ENCODE measurements around the gene JMJD7.

JMJD7 gene

DNA sequence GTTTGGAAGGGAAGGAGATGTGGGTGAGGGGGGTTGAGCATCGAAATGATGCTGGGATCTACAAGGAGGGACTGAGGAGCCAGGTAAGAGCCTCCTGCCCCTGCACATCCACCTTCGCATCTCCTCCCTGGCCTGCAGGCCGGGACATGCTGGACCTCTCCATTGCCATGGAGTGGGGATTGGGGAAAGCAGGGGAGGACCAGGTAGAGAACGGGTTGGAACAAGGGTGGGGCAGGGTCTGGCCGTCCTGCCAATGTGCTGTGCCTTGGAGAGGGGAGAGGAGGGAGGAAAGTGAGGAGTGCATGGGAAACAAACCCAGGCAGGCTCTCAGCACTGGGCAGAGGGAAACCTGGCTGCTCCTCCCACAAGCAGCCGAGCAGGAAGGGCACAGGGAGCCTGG is 21.3 kb downstream of the JMJD7 start:
- H3K9me3 ChIP-seq: no peaks in the 10 kb centered on the region
- no peaks in the 10 kb centered on the region for H3K36me3 ChIP-seq (replicated peaks)
- no peak overlapping the region for H3K4me3 ChIP-seq
- no peaks in the 10 kb centered on the region for H3K4me1 ChIP-seq
- in situ Hi-C loops (cut with MboI; ENCODE audit: low sequenced_read_pairs): no loop called here
- no peak for DNase-seq (ENCODE audit: low spot score in 2 of 2)
- H3K27me3 ChIP-seq (ENCODE audit: low read depth): no peaks in the 10 kb centered on the region

DNA sequence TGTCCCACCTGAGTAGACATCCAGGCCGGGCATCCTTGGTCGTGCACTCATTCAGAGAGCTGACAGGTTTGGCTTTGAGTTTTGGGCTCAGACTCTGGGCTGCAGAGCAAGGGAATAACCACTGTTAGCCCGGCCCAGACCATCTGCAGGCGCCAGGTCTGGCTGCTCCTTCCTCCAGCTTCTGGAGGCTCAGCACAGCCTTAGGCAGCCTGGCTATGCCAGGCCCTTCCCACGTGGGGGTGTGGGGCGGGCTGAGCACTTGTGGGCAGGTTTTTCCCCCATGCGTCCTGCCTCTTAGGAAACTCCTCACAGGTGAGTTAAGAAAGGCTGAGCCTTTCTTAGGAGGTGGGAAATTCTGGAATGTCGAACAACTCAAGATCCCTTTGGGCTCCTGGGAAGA is 22.0 kb downstream of the JMJD7 start:
- Histone ChIP-seq H3K9me3 (no peaks in the 10 kb centered on the region), H3K4me1 (no peaks in the 10 kb centered on the region), H3K4me3 (no peak overlapping the region), H3K36me3 (replicated peaks) (no peaks in the 10 kb centered on the region), H3K27me3 (ENCODE audit: low read depth) (no peaks in the 10 kb centered on the region)
- in situ Hi-C loops (cut with MboI; ENCODE audit: low sequenced_read_pairs): no loop called here
- no peak for DNase-seq (ENCODE audit: low spot score in 2 of 2)

DNA sequence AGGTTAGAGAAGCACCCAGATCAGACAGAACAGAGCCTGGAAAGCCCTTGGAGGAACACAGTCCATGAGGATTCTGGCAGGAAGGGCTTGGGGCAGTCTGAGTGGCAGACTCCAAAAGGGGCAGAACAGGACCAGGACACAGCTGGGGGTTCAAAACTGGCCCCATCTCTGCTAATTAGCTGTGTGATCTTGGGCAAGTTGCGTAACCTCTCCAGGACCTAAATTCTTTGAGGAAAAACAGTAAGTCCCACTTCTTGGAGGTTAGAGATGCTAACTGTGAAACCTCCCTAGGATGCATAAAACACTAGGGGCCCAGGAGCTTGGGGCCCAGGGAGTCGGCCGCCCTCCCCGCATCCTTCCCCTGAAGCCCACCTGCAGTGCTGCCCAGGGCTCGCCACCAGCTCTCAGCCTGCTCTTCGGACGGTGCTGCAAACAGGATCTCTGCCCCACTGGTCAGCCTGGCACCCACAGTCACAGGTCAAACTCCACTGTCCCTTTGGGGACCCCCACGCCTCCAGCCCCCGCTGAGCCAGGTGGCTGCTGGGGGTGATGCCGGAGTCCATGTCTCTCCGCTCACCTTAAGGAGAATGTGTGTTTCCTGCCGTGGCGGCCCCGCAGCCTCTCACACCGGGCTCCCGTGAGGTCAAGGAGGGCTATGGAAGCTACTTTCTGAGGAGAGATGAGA is 22.7 kb downstream of the JMJD7 start:
- no peaks in the 10 kb centered on the region for H3K9me3 ChIP-seq
- no peaks in the 10 kb centered on the region for H3K4me1 ChIP-seq
- DNase-seq (ENCODE audit: low spot score in 2 of 2): no peak
- H3K36me3 ChIP-seq (replicated peaks): no peaks in the 10 kb centered on the region
- in situ Hi-C loops (cut with MboI; ENCODE audit: low sequenced_read_pairs): no loop called here
- H3K4me3 ChIP-seq: no peak overlapping the region
- no peaks in the 10 kb centered on the region for H3K27me3 ChIP-seq (ENCODE audit: low read depth)

DNA sequence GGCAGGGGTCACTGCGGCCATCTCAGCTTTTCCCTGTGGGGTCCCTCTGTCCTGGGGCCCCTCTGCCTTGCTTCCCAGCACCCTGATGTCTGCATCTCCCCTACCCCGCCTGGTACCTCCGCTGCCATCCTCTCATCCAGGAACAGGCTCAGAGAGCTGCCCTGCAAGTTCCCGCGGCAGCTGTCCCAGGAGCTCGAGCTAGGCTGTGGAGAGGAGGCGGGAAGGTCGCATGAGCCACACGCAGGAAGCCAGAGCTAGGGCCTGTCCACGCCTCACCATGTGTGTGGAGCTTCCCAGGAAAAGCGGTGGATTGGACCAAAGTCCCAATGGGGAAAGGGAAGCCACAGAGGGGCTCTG is 23.3 kb downstream of the JMJD7 start:
- no peak for DNase-seq (ENCODE audit: low spot score in 2 of 2)

DNA sequence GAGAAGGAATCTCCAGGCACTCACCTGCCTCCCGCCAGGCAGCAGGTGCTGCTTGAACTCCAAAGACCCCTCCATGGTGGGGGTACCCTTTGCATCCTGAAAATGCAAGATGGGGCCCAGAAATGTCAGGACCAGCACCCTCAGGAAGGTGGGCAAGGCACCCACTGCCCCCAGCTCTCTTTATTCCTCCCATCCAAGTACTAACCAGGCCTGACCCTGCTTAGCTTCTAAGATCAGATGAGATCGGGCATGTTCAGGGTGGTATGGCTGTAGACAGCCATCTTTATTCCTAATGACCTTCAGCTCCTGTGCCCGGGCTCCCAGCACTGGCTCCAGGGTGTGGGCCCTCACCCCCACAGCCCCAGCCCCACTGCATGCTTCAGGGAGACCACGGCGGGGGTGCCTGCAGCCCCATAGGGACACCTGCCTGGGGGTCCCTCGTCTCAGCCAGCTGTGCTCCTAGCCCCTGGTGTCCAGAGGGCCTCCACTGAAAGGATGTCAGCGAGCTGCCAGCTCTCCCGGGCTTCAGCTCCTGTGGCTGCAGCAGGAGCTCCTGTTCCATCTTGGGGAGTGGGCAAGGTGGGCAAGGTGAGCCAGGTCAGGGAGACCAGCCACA is 24.0 kb downstream of the JMJD7 start:
- no peaks in the 10 kb centered on the region for H3K27me3 ChIP-seq (ENCODE audit: low read depth)
- DNase-seq (ENCODE audit: low spot score in 2 of 2): no peak
- no peak overlapping the region for H3K4me3 ChIP-seq
- in situ Hi-C loops (cut with MboI; ENCODE audit: low sequenced_read_pairs): no loop called here
- no peaks in the 10 kb centered on the region for H3K9me3 ChIP-seq
- H3K36me3 ChIP-seq (replicated peaks): no peaks in the 10 kb centered on the region
- no peaks in the 10 kb centered on the region for H3K4me1 ChIP-seq

More for the DNA sequence above, 23.3 kb downstream of the JMJD7 start:
- Histone ChIP-seq H3K36me3 (replicated peaks) (no peaks in the 10 kb centered on the region), H3K4me3 (no peak overlapping the region), H3K4me1 (no peaks in the 10 kb centered on the region), H3K9me3 (no peaks in the 10 kb centered on the region), H3K27me3 (ENCODE audit: low read depth) (no peaks in the 10 kb centered on the region)
- in situ Hi-C loops (cut with MboI; ENCODE audit: low sequenced_read_pairs): no loop called here

DNA sequence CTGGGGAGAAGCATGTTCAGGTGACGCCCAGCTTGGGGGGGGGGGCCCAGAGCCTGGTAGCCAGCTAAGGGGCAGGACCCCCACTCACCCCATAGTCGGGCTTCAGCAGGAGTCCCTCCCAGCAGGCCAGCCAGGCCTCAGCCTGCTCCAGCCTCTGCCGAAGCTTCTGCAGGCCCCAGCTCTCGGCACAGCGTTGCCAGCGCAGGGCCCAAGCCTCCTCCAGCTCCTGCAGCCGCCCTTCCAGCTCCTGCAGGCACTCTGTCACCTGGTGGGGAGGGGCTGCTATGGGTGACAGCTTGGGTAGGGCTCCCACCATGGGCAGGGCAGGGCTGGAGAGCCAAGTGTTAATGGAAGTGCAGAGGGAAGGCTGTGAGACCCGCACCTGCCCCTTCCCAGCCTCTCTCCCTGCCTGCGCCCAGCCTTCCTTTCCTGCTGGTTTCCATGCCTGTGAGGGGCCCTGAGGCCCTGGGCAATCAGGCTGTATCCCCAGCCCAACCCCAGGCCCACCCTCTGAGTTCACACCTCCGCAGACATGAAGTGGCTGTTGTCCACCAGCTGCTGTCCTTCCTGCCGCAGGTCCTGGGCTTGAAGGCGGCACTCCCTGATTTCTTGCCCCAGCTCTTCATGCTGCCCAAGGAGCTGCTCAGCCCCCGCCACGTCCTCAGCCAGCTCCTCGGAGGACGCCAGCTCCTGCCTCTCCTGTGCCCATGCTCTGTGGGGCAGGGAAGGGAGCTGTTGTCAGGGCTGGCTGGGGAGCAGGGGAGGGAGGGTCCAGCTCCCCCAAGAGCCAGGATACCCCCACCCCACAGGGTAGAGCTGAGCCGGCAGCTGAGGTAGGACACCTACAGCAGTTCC is 25.1 kb downstream of the JMJD7 start:
- no peaks in the 10 kb centered on the region for H3K27me3 ChIP-seq (ENCODE audit: low read depth)

DNA sequence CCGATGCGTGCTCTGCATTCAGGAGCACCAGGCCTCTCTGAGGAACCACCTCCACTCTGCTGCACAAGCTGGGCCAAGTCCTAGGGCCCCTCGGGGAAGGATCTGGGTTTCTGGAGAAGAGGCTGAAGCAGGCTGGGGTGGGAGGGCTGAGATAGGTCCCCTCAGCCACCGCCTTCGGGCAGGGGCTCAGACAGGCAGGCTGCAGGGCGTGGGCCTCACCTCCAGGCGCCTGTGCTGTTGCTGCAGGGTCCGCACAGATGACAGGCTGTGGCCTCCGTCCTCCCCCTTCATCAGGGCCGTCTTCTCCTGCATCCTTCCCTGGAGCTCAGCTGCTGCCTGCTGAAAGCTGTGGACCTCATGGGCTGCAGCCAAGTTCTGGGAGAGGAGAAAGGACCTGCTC is 25.9 kb downstream of the JMJD7 start:
- Histone ChIP-seq H3K9me3 (no peaks in the 10 kb centered on the region), H3K4me1 (no peaks in the 10 kb centered on the region), H3K4me3 (no peak overlapping the region), H3K36me3 (replicated peaks) (no peaks in the 10 kb centered on the region), H3K27me3 (ENCODE audit: low read depth) (no peaks in the 10 kb centered on the region)
- DNase-seq (ENCODE audit: low spot score in 2 of 2): no peak
- in situ Hi-C loops (cut with MboI; ENCODE audit: low sequenced_read_pairs): no loop called here

More for the DNA sequence above, 25.1 kb downstream of the JMJD7 start:
- Histone ChIP-seq H3K9me3 (no peaks in the 10 kb centered on the region), H3K36me3 (replicated peaks) (no peaks in the 10 kb centered on the region), H3K4me1 (no peaks in the 10 kb centered on the region), H3K4me3 (no peak overlapping the region)
- DNase-seq (ENCODE audit: low spot score in 2 of 2): no peak
- in situ Hi-C loops (cut with MboI; ENCODE audit: low sequenced_read_pairs): no loop called here

DNA sequence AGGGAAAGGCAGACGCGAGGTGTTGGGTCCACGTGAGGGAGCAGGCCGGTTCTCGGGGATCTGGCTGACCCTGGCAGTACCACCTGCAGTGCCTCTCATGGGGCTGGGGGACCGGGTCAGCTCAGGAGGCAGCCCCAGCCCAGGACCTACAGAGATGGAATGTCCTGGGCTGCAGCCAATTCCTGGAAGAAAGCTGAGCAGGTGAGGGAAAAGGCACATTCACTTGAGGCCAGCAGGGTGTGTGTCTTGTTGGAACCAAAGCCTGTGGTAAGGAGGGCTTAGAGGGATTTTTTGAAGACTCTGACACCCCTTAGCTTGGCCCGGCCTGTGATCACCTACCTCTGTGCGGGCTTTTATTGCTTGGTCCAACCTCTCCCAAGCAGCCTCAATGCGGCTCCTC is 26.6 kb downstream of the JMJD7 start:
- Histone ChIP-seq H3K4me3 (no peak overlapping the region), H3K9me3 (no peaks in the 10 kb centered on the region), H3K27me3 (ENCODE audit: low read depth) (no peaks in the 10 kb centered on the region), H3K36me3 (replicated peaks) (no peaks in the 10 kb centered on the region), H3K4me1 (no peaks in the 10 kb centered on the region)
- in situ Hi-C loops (cut with MboI; ENCODE audit: low sequenced_read_pairs): no loop called here
- DNase-seq (ENCODE audit: low spot score in 2 of 2): no peak

DNA sequence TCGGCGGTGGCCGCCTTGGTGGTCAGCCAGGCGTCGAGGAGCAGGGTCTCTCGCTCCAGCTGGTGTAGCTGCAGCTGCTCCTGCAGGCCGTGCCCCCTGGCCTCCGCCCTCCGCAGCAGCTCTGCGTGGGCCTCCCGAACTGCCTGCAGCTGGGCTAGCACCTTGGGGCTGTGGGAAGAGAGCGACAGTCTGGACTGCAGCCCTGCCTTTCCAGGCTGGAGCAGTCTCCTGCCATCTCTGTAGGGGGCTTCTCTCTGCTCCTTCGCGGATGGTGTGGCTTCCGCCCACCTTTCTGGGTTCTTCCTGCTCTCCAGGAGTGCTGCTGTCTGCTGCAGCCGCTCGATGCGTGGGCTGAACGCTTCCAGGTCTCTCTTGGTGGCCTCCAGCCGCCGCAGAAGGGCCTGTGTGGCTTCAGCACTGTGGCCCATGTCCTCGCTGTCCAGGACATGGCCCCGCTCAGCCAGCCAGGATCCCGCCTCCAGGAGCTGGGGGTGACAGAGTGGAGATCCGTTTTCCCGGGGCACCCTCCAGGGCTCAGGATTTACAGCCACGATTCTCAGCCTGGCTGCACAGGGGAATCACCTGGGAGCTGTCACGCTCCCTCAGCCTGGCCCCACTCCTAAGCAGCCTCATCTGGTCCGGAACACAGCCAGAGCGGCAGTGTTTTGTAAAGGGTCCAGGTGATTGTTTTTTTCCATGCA is 27.5 kb downstream of the JMJD7 start:
- H3K4me3 ChIP-seq: no peak overlapping the region
- DNase-seq (ENCODE audit: low spot score in 2 of 2): no peak
- H3K4me1 ChIP-seq: no peaks in the 10 kb centered on the region
- no peaks in the 10 kb centered on the region for H3K9me3 ChIP-seq
- in situ Hi-C loops (cut with MboI; ENCODE audit: low sequenced_read_pairs): no loop called here
- H3K36me3 ChIP-seq (replicated peaks): no peaks in the 10 kb centered on the region
- H3K27me3 ChIP-seq (ENCODE audit: low read depth): no peaks in the 10 kb centered on the region

DNA sequence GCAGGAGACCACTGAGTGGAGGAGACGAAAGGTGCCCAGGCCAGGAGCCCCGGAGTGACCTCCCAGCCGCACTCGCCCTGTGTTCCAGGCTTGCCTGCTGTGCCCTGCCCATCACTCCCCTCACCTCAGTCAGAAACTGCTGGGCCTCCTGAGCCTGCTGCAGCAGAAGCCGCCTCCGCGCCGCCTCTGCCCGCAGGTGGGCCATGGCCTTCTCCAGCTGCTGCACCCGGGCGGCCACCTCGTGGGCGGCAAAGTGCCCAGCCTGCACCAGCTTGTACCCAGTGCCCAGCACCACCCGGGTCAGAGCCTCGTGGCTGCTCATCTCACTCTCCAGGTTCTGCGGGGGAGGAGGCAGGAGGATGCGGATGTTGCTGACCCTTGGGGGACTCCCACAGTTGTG is 28.4 kb downstream of the JMJD7 start:
- H3K4me3 ChIP-seq: no peak overlapping the region
- H3K9me3 ChIP-seq: no peaks in the 10 kb centered on the region
- H3K27me3 ChIP-seq (ENCODE audit: low read depth): no peaks in the 10 kb centered on the region
- no peak for DNase-seq (ENCODE audit: low spot score in 2 of 2)
- H3K4me1 ChIP-seq: no peaks in the 10 kb centered on the region
- in situ Hi-C loops (cut with MboI; ENCODE audit: low sequenced_read_pairs): no loop called here
- no peaks in the 10 kb centered on the region for H3K36me3 ChIP-seq (replicated peaks)

DNA sequence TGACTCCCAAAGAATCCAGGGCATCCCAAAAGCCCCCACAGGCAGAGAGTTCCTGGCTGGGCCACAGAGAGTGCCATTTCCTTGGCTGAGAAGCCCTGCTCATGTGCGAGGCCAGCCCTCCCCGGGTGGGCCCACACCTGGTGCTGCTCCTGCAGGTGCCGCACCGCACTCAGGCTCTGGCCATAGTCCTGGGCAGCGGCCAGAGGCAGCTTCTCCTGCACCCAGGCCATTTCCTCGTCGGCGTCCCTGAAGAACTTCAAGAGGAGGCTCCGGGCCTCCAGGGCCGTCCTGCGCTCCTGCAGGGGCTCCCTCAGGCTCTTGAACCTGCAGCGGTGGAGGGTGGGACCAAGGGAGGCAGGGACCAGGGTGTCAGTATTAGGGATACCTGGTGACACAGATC is 28.8 kb downstream of the JMJD7 start:
- no peaks in the 10 kb centered on the region for H3K36me3 ChIP-seq (replicated peaks)
- in situ Hi-C loops (cut with MboI; ENCODE audit: low sequenced_read_pairs): no loop called here
- no peaks in the 10 kb centered on the region for H3K4me1 ChIP-seq
- DNase-seq (ENCODE audit: low spot score in 2 of 2): no peak
- no peak overlapping the region for H3K4me3 ChIP-seq
- H3K27me3 ChIP-seq (ENCODE audit: low read depth): no peaks in the 10 kb centered on the region
- H3K9me3 ChIP-seq: no peaks in the 10 kb centered on the region

DNA sequence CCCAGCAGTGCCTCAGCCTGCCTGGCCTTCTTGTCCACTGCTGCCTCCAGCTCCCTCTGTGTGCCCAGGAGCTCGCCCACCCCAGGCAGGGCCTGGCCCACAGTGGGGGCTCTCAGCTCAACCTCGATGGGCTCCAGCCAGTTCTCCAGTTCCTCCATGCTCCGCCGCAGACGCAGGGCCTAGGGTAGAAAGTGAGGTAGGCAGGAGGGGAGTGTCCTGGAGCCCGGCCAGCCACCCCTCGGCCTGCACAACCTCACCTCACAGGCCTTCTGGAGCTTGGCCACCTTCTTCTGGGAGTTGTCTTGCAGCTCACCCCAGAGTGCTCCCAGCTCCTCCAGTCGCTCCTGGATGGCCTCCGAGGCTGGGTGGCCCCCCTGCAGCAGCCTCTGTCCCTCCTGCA is 29.4 kb downstream of the JMJD7 start:
- in situ Hi-C loops (cut with MboI; ENCODE audit: low sequenced_read_pairs): no loop called here
- Histone ChIP-seq H3K27me3 (ENCODE audit: low read depth) (no peaks in the 10 kb centered on the region), H3K36me3 (replicated peaks) (no peaks in the 10 kb centered on the region), H3K9me3 (no peaks in the 10 kb centered on the region), H3K4me3 (no peak overlapping the region), H3K4me1 (no peaks in the 10 kb centered on the region)
- no peak for DNase-seq (ENCODE audit: low spot score in 2 of 2)

DNA sequence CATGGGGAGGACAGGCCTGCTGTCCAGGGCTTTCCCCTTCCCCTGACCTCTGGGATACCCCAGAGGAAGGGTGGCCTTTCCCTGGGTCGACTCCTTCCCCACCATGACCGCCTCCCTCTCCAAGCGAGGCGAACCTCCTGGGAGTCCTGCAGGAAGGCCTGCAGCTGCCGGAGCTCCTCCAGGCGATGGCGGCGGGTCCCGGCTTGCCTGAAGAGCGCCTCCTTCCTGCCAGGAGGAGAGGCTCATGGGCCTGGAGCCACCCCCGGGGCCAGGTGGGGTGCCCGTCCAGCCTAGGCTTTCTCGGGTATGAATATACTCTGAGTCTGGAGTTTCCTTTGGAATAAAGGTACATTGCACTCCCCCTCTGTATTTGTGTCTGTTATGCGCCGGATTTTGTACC is 30.9 kb downstream of the JMJD7 start:
- Histone ChIP-seq H3K4me1 (no peaks in the 10 kb centered on the region), H3K36me3 (replicated peaks) (no peaks in the 10 kb centered on the region), H3K9me3 (no peaks in the 10 kb centered on the region), H3K27me3 (ENCODE audit: low read depth) (no peaks in the 10 kb centered on the region), H3K4me3 (no peak overlapping the region)
- in situ Hi-C loops (cut with MboI; ENCODE audit: low sequenced_read_pairs): no loop called here
- DNase-seq (ENCODE audit: low spot score in 2 of 2): no peak

Measured in HAP-1 (cell line).